ENCODE data around the gene GPS1. TPM values are rescaled to one million over a fixed set of nuclear protein-coding genes. Genes with fewer than 3 reads are reported as not detected.

GPS1 gene
- total RNA-seq, 1 experiment from 2014 or later, result 181 TPM

GRCh38 chr17:82029391-82029790, 22.3 kb upstream of the GPS1 start (continued):
- TF ChIP-seq STAT6 (CRISPR knock-in tag; conservative IDR thresholded peaks at IDR 0.05; ENCODE audit: low read depth) (no peak), AR (CRISPR knock-in tag; IDR thresholded peaks at IDR 0.05) (no peak), ZNF281 (CRISPR knock-in tag; IDR thresholded peaks at IDR 0.05) (no peak), FOXJ3 (CRISPR knock-in tag; IDR thresholded peaks at IDR 0.05; ENCODE audit: borderline replicate concordance) (no peak), MXD4 (CRISPR knock-in tag; IDR thresholded peaks at IDR 0.05; ENCODE audit: borderline replicate concordance) (no peak)
- TF ChIP-seq, protein P1, sequence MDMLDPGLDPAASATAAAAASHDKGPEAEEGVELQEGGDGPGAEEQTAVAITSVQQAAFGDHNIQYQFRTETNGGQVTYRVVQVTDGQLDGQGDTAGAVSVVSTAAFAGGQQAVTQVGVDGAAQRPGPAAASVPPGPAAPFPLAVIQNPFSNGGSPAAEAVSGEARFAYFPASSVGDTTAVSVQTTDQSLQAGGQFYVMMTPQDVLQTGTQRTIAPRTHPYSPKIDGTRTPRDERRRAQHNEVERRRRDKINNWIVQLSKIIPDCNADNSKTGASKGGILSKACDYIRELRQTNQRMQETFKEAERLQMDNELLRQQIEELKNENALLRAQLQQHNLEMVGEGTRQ (CRISPR knock-in tag; IDR thresholded peaks at IDR 0.05), result no peak
- TF ChIP-seq, protein P2, sequence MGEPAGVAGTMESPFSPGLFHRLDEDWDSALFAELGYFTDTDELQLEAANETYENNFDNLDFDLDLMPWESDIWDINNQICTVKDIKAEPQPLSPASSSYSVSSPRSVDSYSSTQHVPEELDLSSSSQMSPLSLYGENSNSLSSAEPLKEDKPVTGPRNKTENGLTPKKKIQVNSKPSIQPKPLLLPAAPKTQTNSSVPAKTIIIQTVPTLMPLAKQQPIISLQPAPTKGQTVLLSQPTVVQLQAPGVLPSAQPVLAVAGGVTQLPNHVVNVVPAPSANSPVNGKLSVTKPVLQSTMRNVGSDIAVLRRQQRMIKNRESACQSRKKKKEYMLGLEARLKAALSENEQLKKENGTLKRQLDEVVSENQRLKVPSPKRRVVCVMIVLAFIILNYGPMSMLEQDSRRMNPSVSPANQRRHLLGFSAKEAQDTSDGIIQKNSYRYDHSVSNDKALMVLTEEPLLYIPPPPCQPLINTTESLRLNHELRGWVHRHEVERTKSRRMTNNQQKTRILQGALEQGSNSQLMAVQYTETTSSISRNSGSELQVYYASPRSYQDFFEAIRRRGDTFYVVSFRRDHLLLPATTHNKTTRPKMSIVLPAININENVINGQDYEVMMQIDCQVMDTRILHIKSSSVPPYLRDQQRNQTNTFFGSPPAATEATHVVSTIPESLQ (CRISPR knock-in tag; IDR thresholded peaks at IDR 0.05), result no peak

DNA sequence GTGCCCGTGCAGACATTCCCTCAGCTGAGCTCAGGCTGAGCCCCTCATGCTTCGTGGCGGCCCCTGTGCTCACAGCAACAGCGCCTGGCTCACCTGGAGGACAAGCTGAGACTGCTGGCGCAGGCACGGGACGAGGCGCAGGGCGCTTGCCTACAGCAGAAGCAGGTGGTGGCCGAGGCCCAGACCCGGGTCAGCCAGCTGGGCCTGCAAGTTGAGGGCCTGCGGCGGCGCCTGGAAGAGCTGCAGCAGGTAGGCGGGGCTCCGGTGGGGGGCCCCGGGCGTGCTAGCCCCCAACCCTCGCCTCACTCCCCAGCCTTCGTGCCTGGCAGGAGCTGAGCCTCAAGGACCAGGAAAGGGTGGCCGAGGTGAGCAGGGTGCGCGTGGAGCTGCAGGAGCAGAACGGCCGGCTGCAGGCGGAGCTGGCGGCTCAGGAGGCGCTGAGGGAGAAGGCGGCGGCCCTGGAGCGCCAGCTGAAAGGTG, 21.7 kb upstream of the GPS1 start:
- no peak for ATAC-seq
- no peaks in the 10 kb centered on the region; the same call in 1 of the 2 replicates for H3K27me3 Mint-ChIP-seq (ENCODE audit: low read depth)
- H3K4me1 Mint-ChIP-seq, result peaks cover 10% of the 10 kb centered on the region
- no peak for DNase-seq (ENCODE audit: low spot score)
- no peaks in the 10 kb centered on the region for H3K9me3 Mint-ChIP-seq
- TF ChIP-seq AFF4 (CRISPR knock-in tag; IDR thresholded peaks at IDR 0.05; ENCODE audit: borderline replicate concordance) (no peak), GTF2I (CRISPR knock-in tag; conservative IDR thresholded peaks at IDR 0.05) (no peak), GABPB1 (CRISPR knock-in tag; IDR thresholded peaks at IDR 0.05) (no peak), NFATC4 (CRISPR knock-in tag; IDR thresholded peaks at IDR 0.05) (no peak), ZNF396 (CRISPR knock-in tag; IDR thresholded peaks at IDR 0.05; ENCODE audit: borderline replicate concordance) (no peak)
- TF ChIP-seq, protein P3, sequence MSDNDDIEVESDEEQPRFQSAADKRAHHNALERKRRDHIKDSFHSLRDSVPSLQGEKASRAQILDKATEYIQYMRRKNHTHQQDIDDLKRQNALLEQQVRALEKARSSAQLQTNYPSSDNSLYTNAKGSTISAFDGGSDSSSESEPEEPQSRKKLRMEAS (CRISPR knock-in tag; IDR thresholded peaks at IDR 0.05), result 0 out of 2 replicates have a peak, but pooled peaks have one; percentile 5
- CTCF ChIA-PET, result interaction anchor here (0.6 to 5.7 kb wide), 59 partner anchors 8 to 270 kb away, joined by 3 to 119 read pairs (median 7); partner anchors contain the start of genes ASPSCR1, CCDC57, CENPX and DCXR
- POLR2A ChIA-PET, result interaction anchor here (0.5 to 1.1 kb wide), 5 partner anchors 31 to 316 kb away, joined by 3 to 6 read pairs (median 3); no protein-coding TSS in a partner anchor
- 0 out of 2 replicates have a peak, but pooled peaks cover under 1% of the 10 kb centered on the region for H3K36me3 Mint-ChIP-seq
- no peak overlapping the region for H3K27ac Mint-ChIP-seq
- H3K4me3 Mint-ChIP-seq, result no peak overlapping the region
